ENCODE results near the gene ANAPC13. TPM values are rescaled to one million over a fixed set of nuclear protein-coding genes. Genes with fewer than 3 reads are reported as not detected.

The ANAPC13 gene
- total RNA-seq, 1 donor from 2014 or later: 78.3 TPM

- peak; percentile 95 for DNase-seq
- peak; percentile 2 for ATAC-seq (ENCODE audit: poor library complexity)
- intact Hi-C loops (cut with DNase I): no loop called here
Measured at GRCh38 chr3:134485075-134485717, 589 bp downstream of the ANAPC13 start.

- ATAC-seq (ENCODE audit: poor library complexity): no peak
- intact Hi-C loops (cut with DNase I): no loop called here
- no peak for DNase-seq
Measured at GRCh38 chr3:134483195-134483900, 2.4 kb downstream of the ANAPC13 start.

GRCh38 chr3:134482622-134483021, 3.2 kb downstream of the ANAPC13 start:
- intact Hi-C loops (cut with DNase I): no loop called here
- ATAC-seq (ENCODE audit: poor library complexity) (no peak), DNase-seq (no peak)

GRCh38 chr3:134481166-134481565, 4.6 kb downstream of the ANAPC13 start:
- intact Hi-C loops (cut with DNase I): no loop called here
- ATAC-seq (ENCODE audit: poor library complexity) (no peak), DNase-seq (no peak)

- intact Hi-C loops (cut with DNase I): no loop called here
- ATAC-seq (ENCODE audit: poor library complexity): no peak
- no peak for DNase-seq
Measured at GRCh38 chr3:134480546-134480945, 5.2 kb downstream of the ANAPC13 start.

GRCh38 chr3:134477938-134478337, 7.8 kb downstream of the ANAPC13 start:
- no peak for ATAC-seq (ENCODE audit: poor library complexity)
- intact Hi-C loops (cut with DNase I): loop anchor here (10.0 kb wide), 1 partner anchor 263 kb away; no protein-coding TSS in a partner anchor
- no peak for DNase-seq

GRCh38 chr3:134477002-134477401, 8.8 kb downstream of the ANAPC13 start:
- ATAC-seq (ENCODE audit: poor library complexity) (peak; percentile 87), DNase-seq (no peak)
- intact Hi-C loops (cut with DNase I): loop anchor here (10.0 kb wide), 1 partner anchor 262 kb away; no protein-coding TSS in a partner anchor

GRCh38 chr3:134476306-134476705, 9.5 kb downstream of the ANAPC13 start:
- intact Hi-C loops (cut with DNase I): loop anchor here (10.0 kb wide), 1 partner anchor 262 kb away; no protein-coding TSS in a partner anchor
- DNase-seq (no peak), ATAC-seq (ENCODE audit: poor library complexity) (no peak)

GRCh38 chr3:134474956-134475355, 10.8 kb downstream of the ANAPC13 start:
- intact Hi-C loops (cut with DNase I): loop anchor here (5.0 to 10.0 kb wide), 2 partner anchors 103 to 260 kb away; partner anchors contain the start of gene AMOTL2
- DNase-seq (no peak), ATAC-seq (ENCODE audit: poor library complexity) (no peak)

- DNase-seq: no peak
- intact Hi-C loops (cut with DNase I): loop anchor here (2.0 to 10.0 kb wide), 3 partner anchors 102 to 259 kb away; partner anchors contain the start of gene AMOTL2
- peak; percentile 75 for ATAC-seq (ENCODE audit: poor library complexity)
Measured at GRCh38 chr3:134473868-134474546, 11.8 kb downstream of the ANAPC13 start.

- intact Hi-C loops (cut with DNase I): loop anchor here (2.0 to 10.0 kb wide), 3 partner anchors 101 to 258 kb away; partner anchors contain the start of gene AMOTL2
- no peak for ATAC-seq (ENCODE audit: poor library complexity)
- DNase-seq: no peak
Measured at GRCh38 chr3:134472831-134473230, 13.0 kb downstream of the ANAPC13 start.

- DNase-seq: no peak
- no peak for ATAC-seq (ENCODE audit: poor library complexity)
- intact Hi-C loops (cut with DNase I): loop anchor here (2.0 to 10.0 kb wide), 3 partner anchors 99 to 257 kb away; partner anchors contain the start of gene AMOTL2
Measured at GRCh38 chr3:134471521-134472193, 14.1 kb downstream of the ANAPC13 start.

GRCh38 chr3:134468519-134468918, 17.3 kb downstream of the ANAPC13 start:
- no peak for ATAC-seq (ENCODE audit: poor library complexity)
- intact Hi-C loops (cut with DNase I): no loop called here

GRCh38 chr3:134466331-134466730, 19.5 kb downstream of the ANAPC13 start:
- ATAC-seq (ENCODE audit: poor library complexity) (no peak), DNase-seq (no peak)
- intact Hi-C loops (cut with DNase I): no loop called here

More at GRCh38 chr3:134468519-134468918, 17.3 kb downstream of the ANAPC13 start:
- no peak for DNase-seq

GRCh38 chr3:134464689-134465365, 21.0 kb downstream of the ANAPC13 start:
- intact Hi-C loops (cut with DNase I): no loop called here
- ATAC-seq (ENCODE audit: poor library complexity): peak; percentile 26

GRCh38 chr3:134464064-134464688, 21.6 kb downstream of the ANAPC13 start:
- ATAC-seq (ENCODE audit: poor library complexity) (peak; percentile 81), DNase-seq (peak; percentile 82)
- intact Hi-C loops (cut with DNase I): no loop called here

More at GRCh38 chr3:134464689-134465365, 21.0 kb downstream of the ANAPC13 start:
- DNase-seq: no peak

- intact Hi-C loops (cut with DNase I): no loop called here
- ATAC-seq (ENCODE audit: poor library complexity) (no peak), DNase-seq (no peak)
Measured at GRCh38 chr3:134463676-134464063, 22.1 kb downstream of the ANAPC13 start.
